Activated CD8-positive, alpha-beta T cell treated with anti-CD3 and anti-CD28 coated beads for 36 hours (primary cell): ENCODE results near the gene RASGRF1. TPM values are rescaled to one million over a fixed set of nuclear protein-coding genes. Genes with fewer than 3 reads are reported as not detected.
"Not testable (repeated sequence)": the region's sequence is repeated elsewhere in the genome, so short reads cannot be mapped to it uniquely, and the experiment has no call there.

Source experiments
- ATAC-seq: fragments of 200-7000 bp; cut with Tn5 transposase; one replicate; pipeline ENCODE4 v1.10.0; 2021; ENCODE audit warnings: mild to moderate bottlenecking, moderate library complexity
- CTCF ChIA-PET: fragments of 350-600 bp; sonication (Branson Sonifier 250); formaldehyde crosslinking; loops from one replicate; lab custom pipeline; 2021; ENCODE audit warnings: antibody characterized with exemption; lab: Charles Lee
- POLR2A ChIA-PET: fragments of 350-600 bp; sonication (Branson Sonifier 250); formaldehyde crosslinking; loops from one replicate; lab custom pipeline; 2021; ENCODE audit warnings: antibody characterized with exemption; lab: Charles Lee
- DNase-seq: peaks from one replicate; pipeline ENCODE4 v3.0.0-alpha.2; 2020
- H3K27ac Mint-ChIP-seq: one replicate; pipeline ENCODE4 v1.8.0; 2021; ENCODE audit warnings: mild to moderate bottlenecking, mixed read lengths
- H3K27me3 Mint-ChIP-seq: one replicate; pipeline ENCODE4 v1.8.0; 2021; ENCODE audit warnings: mixed read lengths
- H3K36me3 Mint-ChIP-seq: one replicate; pipeline ENCODE4 v1.8.0; 2021; ENCODE audit warnings: low read depth, mixed read lengths
- H3K4me1 Mint-ChIP-seq: one replicate; pipeline ENCODE4 v1.8.0; 2021; ENCODE audit warnings: low read depth, mixed read lengths
- H3K4me3 Mint-ChIP-seq: one replicate; pipeline ENCODE4 v1.8.0; 2021; ENCODE audit warnings: mild to moderate bottlenecking, moderate library complexity, mixed read lengths
- H3K9me3 Mint-ChIP-seq: one replicate; pipeline ENCODE4 v1.8.0; 2021; ENCODE audit warnings: mixed read lengths
- intact Hi-C: fragments of 100-400 bp; cut with micrococcal nuclease; formaldehyde crosslinking; loops from one replicate; pipeline ENCODE4 v1.10.0; 2022
- total RNA-seq, 2 experiments: library from RNA; stranded (reverse); gene quantifications; one replicate each; pipeline ENCODE4 v1.2.3, GENCODE V29; 2021
- TF ChIP-seq, protein P1 (sequence below): fragments of 200-600 bp; IDR thresholded peaks from one replicate; pipeline ENCODE4 v1.8.0; 2022; ENCODE audit warnings: antibody characterized with exemption, mild to moderate bottlenecking

The RASGRF1 gene
- total RNA-seq, 2 experiments from 2014 or later, result not detected

DNA sequence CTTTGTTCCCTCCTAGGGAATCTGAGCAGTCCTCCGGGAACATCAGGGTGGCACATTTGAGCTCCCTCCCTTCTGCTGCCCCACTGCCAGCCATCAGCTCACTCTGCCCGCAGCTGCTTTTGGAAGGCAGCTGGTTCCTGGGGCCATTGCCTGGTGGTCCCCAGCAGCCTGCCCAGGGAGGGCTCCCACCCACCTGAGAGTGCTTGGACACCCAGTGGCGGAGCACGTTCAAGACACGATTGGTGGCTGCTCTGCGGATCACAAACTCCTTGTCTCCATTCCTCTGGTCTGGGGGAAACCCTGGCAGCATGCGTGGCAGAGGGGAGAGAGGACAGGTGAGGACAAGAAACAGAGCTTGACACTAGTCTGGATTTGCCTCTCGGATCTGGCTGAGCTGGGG is 92.1 kb downstream of the RASGRF1 start:
- intact Hi-C loops, result no loop called here
- DNase-seq (no peak), ATAC-seq (no peak)
- no peaks in the 10 kb centered on the region for H3K27me3 Mint-ChIP-seq
- no peak overlapping the region for H3K27ac Mint-ChIP-seq
- ChIA-PET POLR2A (no interaction called here), CTCF (interaction anchor here (0.9 to 1.8 kb wide), 2 partner anchors 19 to 186 kb away, joined by 3 to 4 read pairs; no protein-coding TSS in a partner anchor)
- H3K4me3 Mint-ChIP-seq, result no peak overlapping the region
- no peaks in the 10 kb centered on the region for H3K36me3 Mint-ChIP-seq
- no peaks in the 10 kb centered on the region for H3K4me1 Mint-ChIP-seq
- H3K9me3 Mint-ChIP-seq, result no peaks in the 10 kb centered on the region
- TF ChIP-seq, protein P1, sequence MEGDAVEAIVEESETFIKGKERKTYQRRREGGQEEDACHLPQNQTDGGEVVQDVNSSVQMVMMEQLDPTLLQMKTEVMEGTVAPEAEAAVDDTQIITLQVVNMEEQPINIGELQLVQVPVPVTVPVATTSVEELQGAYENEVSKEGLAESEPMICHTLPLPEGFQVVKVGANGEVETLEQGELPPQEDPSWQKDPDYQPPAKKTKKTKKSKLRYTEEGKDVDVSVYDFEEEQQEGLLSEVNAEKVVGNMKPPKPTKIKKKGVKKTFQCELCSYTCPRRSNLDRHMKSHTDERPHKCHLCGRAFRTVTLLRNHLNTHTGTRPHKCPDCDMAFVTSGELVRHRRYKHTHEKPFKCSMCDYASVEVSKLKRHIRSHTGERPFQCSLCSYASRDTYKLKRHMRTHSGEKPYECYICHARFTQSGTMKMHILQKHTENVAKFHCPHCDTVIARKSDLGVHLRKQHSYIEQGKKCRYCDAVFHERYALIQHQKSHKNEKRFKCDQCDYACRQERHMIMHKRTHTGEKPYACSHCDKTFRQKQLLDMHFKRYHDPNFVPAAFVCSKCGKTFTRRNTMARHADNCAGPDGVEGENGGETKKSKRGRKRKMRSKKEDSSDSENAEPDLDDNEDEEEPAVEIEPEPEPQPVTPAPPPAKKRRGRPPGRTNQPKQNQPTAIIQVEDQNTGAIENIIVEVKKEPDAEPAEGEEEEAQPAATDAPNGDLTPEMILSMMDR, result no peak

DNA sequence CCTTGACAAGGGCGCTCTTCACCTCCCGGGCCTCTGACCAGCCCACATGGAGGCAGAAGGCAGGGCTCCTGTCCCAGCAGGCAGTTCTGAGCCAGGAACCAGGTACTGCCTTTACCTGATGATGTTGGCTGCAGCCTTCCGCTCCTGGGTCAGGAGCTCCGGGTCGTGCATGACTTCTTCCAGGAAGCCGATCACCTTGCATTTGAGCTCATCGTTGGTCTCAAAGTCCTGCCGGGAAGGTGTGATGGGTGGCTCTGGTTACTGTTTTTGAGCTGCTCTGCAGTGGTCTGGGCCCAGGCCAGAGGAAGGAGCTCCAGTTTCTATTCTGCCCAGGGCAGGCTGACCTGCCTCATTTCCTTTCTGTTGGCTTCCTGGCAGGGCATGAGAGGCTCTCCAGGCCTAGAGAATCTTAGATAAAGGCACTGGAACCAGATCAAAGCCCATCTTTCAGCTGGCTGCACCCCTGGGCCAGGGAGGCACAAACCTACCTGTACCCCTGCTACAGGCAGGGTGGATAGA is 92.5 kb downstream of the RASGRF1 start:
- CTCF ChIA-PET, result interaction anchor here (1.8 kb wide), 1 partner anchor 187 kb away, joined by 4 read pairs; no protein-coding TSS in a partner anchor
- H3K36me3 Mint-ChIP-seq, result no peaks in the 10 kb centered on the region
- intact Hi-C loops, result no loop called here
- no peak for DNase-seq
- H3K27ac Mint-ChIP-seq, result no peak overlapping the region
- H3K27me3 Mint-ChIP-seq, result no peaks in the 10 kb centered on the region
- POLR2A ChIA-PET, result no interaction called here
- ATAC-seq, result no peak
- H3K4me3 Mint-ChIP-seq, result no peak overlapping the region
- H3K4me1 Mint-ChIP-seq, result no peaks in the 10 kb centered on the region
- TF ChIP-seq, protein P1, result no peak
- no peaks in the 10 kb centered on the region for H3K9me3 Mint-ChIP-seq

DNA sequence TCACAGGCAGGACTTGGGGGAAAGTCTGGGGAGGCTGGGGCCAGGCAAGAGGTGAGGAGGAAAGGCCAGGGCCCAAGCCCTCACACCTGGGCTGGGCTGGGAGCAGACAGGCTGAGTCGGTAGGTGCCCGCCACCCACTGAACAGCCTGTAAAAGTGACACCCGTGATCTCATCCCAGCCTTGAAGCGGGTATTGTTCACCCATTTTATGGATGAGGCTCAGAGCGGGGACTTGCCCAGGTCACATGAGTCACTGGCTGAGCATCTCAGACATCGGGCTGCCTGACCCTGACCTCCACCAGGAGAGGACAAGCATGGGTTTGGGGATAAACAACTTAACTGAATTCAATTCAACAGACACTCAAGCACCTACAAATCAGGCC is 93.7 kb downstream of the RASGRF1 start:
- Mint-ChIP-seq H3K4me1 (no peaks in the 10 kb centered on the region), H3K9me3 (no peaks in the 10 kb centered on the region), H3K4me3 (no peak overlapping the region), H3K27me3 (no peaks in the 10 kb centered on the region), H3K27ac (no peak overlapping the region), H3K36me3 (no peaks in the 10 kb centered on the region)
- intact Hi-C loops, result no loop called here
- no peak for DNase-seq
- ATAC-seq, result no peak
- TF ChIP-seq, protein P1, result no peak
- CTCF ChIA-PET, result no interaction called here
- POLR2A ChIA-PET, result no interaction called here

DNA sequence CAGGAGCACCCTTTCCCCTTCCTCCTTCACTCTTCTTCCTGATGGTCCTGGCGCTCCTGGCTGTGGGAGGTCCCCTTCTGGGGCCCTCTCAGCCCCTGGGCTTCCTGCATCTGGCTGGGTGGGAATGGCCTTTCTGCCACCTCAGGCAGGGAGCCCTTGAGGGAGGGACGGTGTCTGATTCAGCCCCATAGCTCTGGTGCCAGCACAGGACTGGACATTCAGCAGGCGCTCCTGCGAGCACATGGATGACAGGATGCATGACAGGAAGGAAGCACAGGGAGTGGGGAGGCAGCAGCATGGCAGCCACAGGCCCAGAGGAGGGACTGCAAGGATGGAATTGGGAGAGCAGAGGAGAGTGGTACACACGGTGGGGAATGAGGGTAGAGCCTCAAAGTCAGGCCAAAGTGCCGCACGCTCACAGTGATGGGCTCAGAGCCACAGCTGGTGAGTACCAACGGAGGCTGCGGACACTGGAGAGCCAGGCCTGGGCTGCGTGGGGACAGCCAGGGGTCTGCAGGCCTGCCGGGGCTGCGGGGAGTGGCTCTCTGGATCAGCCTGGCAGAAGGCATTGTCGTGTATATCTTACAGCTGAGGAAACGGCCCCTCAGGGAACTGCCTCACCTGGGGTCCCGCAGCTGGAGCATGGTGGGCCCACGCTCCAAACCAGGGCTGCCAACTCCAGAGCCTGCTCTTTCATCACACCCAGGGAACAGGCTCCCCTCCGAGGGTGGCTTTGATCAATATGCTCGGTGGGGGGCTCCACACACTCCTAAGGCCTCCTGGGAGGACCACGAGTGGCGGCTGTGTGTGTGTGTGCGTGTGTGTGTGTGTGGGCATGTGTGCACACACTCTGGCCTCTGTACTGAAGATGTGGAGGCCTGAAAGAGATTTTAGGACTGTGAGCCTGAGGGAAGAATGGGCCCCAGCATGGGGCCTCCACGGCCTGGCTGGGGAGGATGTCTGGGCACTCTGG is 94.4 kb downstream of the RASGRF1 start:
- H3K9me3 Mint-ChIP-seq, result no peaks in the 10 kb centered on the region
- ChIA-PET CTCF (no interaction called here), POLR2A (no interaction called here)
- no peak for DNase-seq
- no peak for ATAC-seq
- H3K36me3 Mint-ChIP-seq, result no peaks in the 10 kb centered on the region
- no peak overlapping the region for H3K27ac Mint-ChIP-seq
- no peak overlapping the region for H3K4me3 Mint-ChIP-seq
- intact Hi-C loops, result no loop called here
- H3K4me1 Mint-ChIP-seq, result no peaks in the 10 kb centered on the region
- TF ChIP-seq, protein P1, result no peak
- no peaks in the 10 kb centered on the region for H3K27me3 Mint-ChIP-seq

DNA sequence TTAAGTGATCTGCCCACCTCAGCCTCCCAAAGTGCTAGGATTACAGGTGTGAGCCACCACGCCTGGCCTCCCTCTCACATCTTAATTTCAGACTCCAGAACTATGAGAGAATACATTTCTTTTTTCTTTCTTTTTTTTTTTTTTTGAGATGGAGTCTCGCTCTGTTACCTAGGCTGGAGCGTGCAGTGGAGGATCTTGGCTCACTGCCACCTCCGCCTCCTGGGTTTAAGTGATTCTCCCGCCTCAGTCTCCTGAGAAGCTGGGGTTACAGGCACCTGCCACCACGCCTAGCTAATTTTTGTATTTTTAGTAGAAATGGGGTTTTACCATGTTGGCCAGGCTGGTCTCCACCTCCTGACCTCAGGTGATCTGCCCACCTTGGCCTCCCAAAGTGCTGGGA is 95.4 kb downstream of the RASGRF1 start:
- H3K36me3 Mint-ChIP-seq, H3K4me3 Mint-ChIP-seq, ATAC-seq, CTCF ChIA-PET, intact Hi-C loops, H3K4me1 Mint-ChIP-seq, H3K27ac Mint-ChIP-seq, POLR2A ChIA-PET, H3K27me3 Mint-ChIP-seq, H3K9me3 Mint-ChIP-seq, DNase-seq: not testable (repeated sequence)
